CMK (cell line): ENCODE measurements around the gene NDUFA3.

Source experiments
- DNase-seq: peaks from one replicate; pipeline ENCODE4 v3.0.0-alpha.2; 2010; ENCODE audit warnings: low read depth

The NDUFA3 gene

GRCh38 chr19:54137699-54138488, 35.2 kb downstream of the NDUFA3 start, which contains the start of gene CNOT3:
Gene CNOT3, plus strand, starts transcription at chr19:54137762. Its CDS starts 5,217 bp downstream, at chr19:54142979.
- DNase-seq = no peak

GRCh38 chr19:54138489-54139256, 36.0 kb downstream of the NDUFA3 start:
- no peak for DNase-seq

- no peak for DNase-seq
These were observed 38.7 kb downstream of the NDUFA3 start for GRCh38 chr19:54141356-54141755.

- no peak for DNase-seq
These were observed 39.6 kb downstream of the NDUFA3 start for GRCh38 chr19:54142166-54142780.

GRCh38 chr19:54145541-54146158, 43.0 kb downstream of the NDUFA3 start:
- no peak for DNase-seq

GRCh38 chr19:54147676-54148075, 45.0 kb downstream of the NDUFA3 start:
- no peak for DNase-seq

- no peak for DNase-seq
These were observed 45.5 kb downstream of the NDUFA3 start for GRCh38 chr19:54148158-54148557.

- DNase-seq = no peak
These were observed 46.6 kb downstream of the NDUFA3 start for GRCh38 chr19:54149021-54149812.

GRCh38 chr19:54151362-54152035, 48.8 kb downstream of the NDUFA3 start:
- no peak for DNase-seq

- DNase-seq = no peak
These were observed 49.6 kb downstream of the NDUFA3 start for GRCh38 chr19:54152267-54152666.

- DNase-seq = no peak
These were observed 50.3 kb downstream of the NDUFA3 start for GRCh38 chr19:54152878-54153524.

- no peak for DNase-seq
These were observed 51.2 kb downstream of the NDUFA3 start for GRCh38 chr19:54153731-54154326.

- no peak for DNase-seq
These were observed 52.1 kb downstream of the NDUFA3 start for GRCh38 chr19:54154603-54155345.

GRCh38 chr19:54155694-54156093, 53.0 kb downstream of the NDUFA3 start:
- DNase-seq = no peak

GRCh38 chr19:54156490-54156889, 53.8 kb downstream of the NDUFA3 start:
- DNase-seq = no peak

GRCh38 chr19:54156953-54157352, 54.3 kb downstream of the NDUFA3 start:
- no peak for DNase-seq
